GM18526 (cell line): ENCODE data around the gene TIAM1.

Experiments
- POLR2A ChIP-seq: IDR thresholded peaks from 3 replicates; pipeline ENCODE4 v1.6.1; 2011; ENCODE audit not compliant: insufficient read length; ENCODE audit errors: extremely low read depth

TIAM1 gene

DNA sequence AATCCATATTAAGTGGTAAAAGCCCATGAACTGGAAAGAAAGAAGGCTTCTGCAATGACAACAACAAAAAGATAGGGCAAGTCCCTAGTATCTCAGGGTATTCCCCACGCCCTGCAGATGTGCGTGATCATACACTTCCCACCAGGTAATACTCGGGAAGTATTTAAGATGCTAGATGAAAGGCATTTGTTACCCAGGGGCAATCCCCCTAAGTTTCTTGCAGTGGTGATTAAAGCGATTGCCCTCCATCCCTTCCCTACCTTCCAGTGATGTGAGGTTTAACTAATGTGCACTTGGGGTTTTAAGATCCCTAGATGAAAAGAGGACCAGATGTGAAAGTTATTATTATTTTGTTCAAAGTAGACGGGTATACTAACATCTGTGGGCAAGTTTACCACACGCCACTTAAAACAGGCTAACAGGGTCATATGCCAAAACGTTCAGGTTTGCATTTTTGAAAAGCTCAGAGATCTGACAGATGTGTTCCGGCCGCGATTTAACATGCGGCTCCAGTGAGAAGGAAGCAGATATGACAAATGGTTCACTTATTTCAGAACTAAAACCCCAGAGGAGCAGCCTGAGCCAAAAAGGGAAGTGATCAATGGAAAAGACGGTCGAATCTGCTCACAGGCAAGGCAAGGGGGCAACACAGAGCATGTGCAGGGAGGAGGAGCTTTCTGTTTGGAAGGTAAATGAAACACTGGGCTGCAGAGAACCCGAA is 17.4 kb downstream of the TIAM1 start:
- TF ChIP-seq POLR2A: no peak

GRCh38 chr21:31318971-31319370 is 25.1 kb downstream of the TIAM1 start:
- TF ChIP-seq POLR2A: no peak

GRCh38 chr21:31317688-31318087 is 26.4 kb downstream of the TIAM1 start:
- no peak for TF ChIP-seq POLR2A

GRCh38 chr21:31316488-31317169 is 27.4 kb downstream of the TIAM1 start:
- no peak for TF ChIP-seq POLR2A

- no peak for TF ChIP-seq POLR2A
Measured at GRCh38 chr21:31316072-31316471, 28.0 kb downstream of the TIAM1 start.

DNA sequence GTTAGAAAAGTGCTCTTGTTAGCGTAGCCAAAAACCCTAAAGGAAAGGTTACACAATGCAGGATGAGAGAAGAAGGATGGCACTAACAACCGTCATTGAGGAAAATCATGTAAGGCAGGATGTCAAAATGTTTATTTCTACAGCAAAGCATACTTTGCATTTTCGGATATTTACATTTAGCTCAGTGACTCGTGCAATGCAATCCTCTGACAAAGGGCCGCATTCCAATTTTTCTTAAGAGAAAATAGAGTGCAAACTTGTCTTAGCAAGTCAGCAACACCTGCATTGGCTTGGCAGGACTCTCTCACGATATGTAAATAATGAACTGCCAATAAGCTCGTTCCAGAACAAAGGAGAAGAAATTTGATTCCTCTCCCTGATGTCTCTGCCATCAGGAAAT is 33.3 kb downstream of the TIAM1 start:
- TF ChIP-seq POLR2A: no peak

GRCh38 chr21:31308584-31308983 is 35.5 kb downstream of the TIAM1 start:
- TF ChIP-seq POLR2A: no peak

- no peak for TF ChIP-seq POLR2A
Measured at GRCh38 chr21:31305888-31306287, 38.2 kb downstream of the TIAM1 start.

GRCh38 chr21:31299291-31300147 is 44.5 kb downstream of the TIAM1 start:
- TF ChIP-seq POLR2A: no peak

DNA sequence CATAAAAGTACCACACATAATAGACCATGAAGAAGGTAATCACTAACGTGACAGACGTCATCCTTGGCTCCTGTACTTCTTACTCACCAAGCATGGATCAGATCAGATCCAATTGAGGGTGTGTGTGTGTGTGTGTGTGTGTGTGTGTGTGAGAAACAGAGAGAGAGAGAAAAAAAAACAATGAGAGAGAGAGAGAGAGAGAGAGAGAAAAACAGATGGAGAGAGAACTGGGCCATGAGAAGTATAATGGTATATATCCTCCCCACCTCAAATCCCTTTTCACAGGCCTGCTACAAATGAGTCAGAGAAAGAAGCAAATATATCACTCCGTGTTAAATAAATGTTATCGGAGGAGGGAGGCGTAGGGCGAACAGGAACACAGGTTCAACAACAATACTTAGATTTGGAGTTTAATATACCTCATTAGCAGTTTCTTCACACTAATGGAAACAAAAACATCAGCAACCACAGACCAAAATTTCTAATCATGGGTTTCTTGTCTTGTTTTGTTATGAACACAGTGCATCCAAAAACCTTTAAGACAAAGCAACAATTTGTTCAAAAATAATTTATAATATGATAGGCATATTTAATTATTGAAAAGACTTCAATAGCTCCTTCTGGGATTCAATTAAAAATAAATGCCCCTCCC is 45.3 kb downstream of the TIAM1 start:
- no peak for TF ChIP-seq POLR2A

GRCh38 chr21:31297806-31298205 is 46.3 kb downstream of the TIAM1 start:
- TF ChIP-seq POLR2A: no peak

- no peak for TF ChIP-seq POLR2A
Measured at GRCh38 chr21:31295676-31296075, 48.4 kb downstream of the TIAM1 start.

DNA sequence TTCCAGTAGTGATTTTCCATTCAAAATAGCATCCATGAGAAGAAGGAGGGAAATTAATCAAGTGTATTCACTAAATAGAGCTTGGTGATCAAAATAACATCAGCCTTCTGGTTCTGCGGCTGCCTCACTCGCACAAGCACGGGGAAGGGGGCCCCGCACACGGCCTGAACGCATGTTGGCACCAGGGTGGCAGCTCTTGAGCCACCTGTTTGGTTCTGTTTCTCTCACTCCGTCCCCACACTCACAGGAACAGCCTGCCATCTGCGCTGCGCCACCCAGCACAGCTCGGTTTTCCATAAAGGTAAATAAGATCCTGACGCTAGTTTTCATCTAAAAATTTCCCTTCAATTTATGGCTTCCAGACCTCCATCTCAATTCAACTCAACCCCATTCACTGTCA is 49.4 kb downstream of the TIAM1 start:
- TF ChIP-seq POLR2A: no peak

GRCh38 chr21:31293986-31294385 is 50.1 kb downstream of the TIAM1 start:
- TF ChIP-seq POLR2A: no peak

DNA sequence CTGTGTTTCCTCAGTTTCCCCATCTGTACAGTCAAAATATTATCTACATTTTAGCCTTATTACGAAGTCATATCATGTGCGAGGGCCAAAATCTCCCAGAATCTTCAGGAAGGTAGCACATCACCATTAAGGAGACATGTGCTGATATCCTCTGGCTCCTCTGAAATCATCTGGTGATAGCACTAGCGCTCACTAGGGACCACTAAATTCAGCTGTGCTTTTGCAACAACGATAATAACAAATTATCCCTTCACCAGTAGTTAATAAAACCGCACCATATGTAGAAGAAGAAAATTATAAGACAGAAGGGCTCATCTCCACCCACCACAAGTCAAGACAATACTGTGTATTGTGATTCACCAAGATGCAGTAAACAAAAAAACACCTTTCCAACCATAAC is 53.3 kb downstream of the TIAM1 start:
- no peak for TF ChIP-seq POLR2A

DNA sequence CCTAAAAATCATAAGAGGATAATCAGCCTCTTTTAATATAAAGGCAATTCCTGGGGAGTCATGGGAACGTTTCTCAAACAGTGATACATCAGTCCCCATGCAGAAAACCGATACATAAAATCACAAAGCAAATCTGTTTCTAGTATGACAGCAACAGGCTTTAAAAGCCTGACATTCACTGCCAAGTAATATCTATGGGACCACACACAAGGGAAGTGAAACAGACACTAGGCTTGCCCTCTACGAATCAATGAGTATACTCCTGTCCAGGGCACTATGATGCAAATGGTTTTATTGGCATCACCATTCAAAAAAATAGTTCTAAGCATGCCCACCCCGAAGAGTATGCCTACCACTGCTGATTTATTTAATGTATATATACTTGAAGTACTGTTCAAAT is 54.4 kb downstream of the TIAM1 start:
- no peak for TF ChIP-seq POLR2A

DNA sequence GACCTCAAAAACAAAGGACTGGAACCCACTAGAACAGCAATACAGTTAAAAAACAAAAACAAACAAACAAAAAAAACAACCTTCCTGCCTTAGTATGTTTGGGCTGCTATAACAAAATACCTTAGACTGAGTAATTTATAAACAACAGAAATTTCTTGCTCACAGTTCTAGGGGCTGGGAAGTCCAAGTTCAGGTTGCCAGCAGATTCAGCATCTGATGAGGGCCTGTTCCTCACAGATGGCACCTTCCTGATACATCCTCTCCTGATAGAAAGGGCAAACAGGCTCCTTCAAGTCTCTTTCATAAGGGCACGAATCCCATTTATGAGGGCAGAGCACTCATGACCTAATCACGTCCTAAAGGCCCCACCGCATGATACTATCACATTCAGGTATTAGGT is 55.9 kb downstream of the TIAM1 start:
- no peak for TF ChIP-seq POLR2A
